ENCODE data around the gene RFTN1. TPM values are rescaled to one million over a fixed set of nuclear protein-coding genes. Genes with fewer than 3 reads are reported as not detected.

The RFTN1 gene
- total and polyA plus RNA-seq, 2 donors (not counting 1 experiment from before 2014, with no cell fraction given), result 32.4 to 156 TPM

- Histone ChIP-seq H4K20me1 (ENCODE audit: control insufficient read depth, insufficient read depth, low read length, poor library complexity, severe bottlenecking) (no peaks in the 10 kb centered on the region), H3K27ac (ENCODE audit: low read length in 2 of 2) (no peak overlapping the region), H3K9me3 (ENCODE audit: control extremely low read depth in 1 of 3, control insufficient read depth in 2 of 3, insufficient read depth in 1 of 3, low read length in 2 of 3) (peaks cover 0 to 3% (median 0%) of the 10 kb centered on the region in 3 donors), H3K4me2 (replicated peaks; ENCODE audit: low read depth, low read length, poor library complexity, severe bottlenecking) (no peak overlapping the region), H2AFZ (ENCODE audit: insufficient read depth, low read depth, low read length, poor library complexity, severe bottlenecking) (no peak overlapping the region), H3K79me2 (ENCODE audit: control insufficient read depth, insufficient read depth, low read length) (no peaks in the 10 kb centered on the region), H3K4me1 (ENCODE audit: control insufficient read depth in 2 of 2, insufficient read depth in 2 of 2, low read length in 2 of 2) (peaks cover 0 to 3% of the 10 kb centered on the region in 2 donors), H3K36me3 (replicated peaks in 1 of 2; ENCODE audit: control extremely low read depth in 1 of 2, control insufficient read depth in 1 of 2, extremely low read depth in 1 of 2, insufficient read depth in 2 of 2, low read length in 1 of 2) (no peaks in the 10 kb centered on the region), H3K27me3 (replicated peaks in 1 of 4; ENCODE audit: control extremely low read depth in 1 of 4, control insufficient read depth in 3 of 4, insufficient read depth in 4 of 4, low read length in 3 of 4) (no peaks in the 10 kb centered on the region), H3K9ac (ENCODE audit: low read length) (no peak overlapping the region), H3K4me3 (ENCODE audit: control extremely low read depth in 1 of 5, extremely low read depth in 1 of 5, insufficient read depth in 1 of 5, low read depth in 2 of 5, low read length in 4 of 5) (no peak overlapping the region)
- no peak for ATAC-seq (ENCODE audit: low read depth)
- intact Hi-C loops (cut with micrococcal nuclease), result no loop called here
- POLR2A ChIA-PET, result no interaction called here
- Mint-ChIP-seq H3K4me1 (peaks cover 2% of the 10 kb centered on the region), H3K9me3 (ENCODE audit: insufficient read depth) (no peaks in the 10 kb centered on the region), H3K4me3 (no peak overlapping the region), H3K27me3 (no peaks in the 10 kb centered on the region), H3K27ac (no peak overlapping the region)
- CTCF ChIA-PET, result interaction anchor here (1.7 to 8.0 kb wide), 5 partner anchors 247 to 288 kb away, joined by 4 to 220 read pairs (median 18); partner anchors contain the start of genes DPH3 and OXNAD1
- TF ChIP-seq EZH2 (IDR thresholded peaks at IDR 0.05; ENCODE audit: borderline replicate concordance, insufficient read depth, low read depth, low read length, poor library complexity, severe bottlenecking) (no peak), CTCF (IDR thresholded peaks at IDR 0.05) (no peak)
- WGBS (ENCODE audit: insufficient coverage), result 91% methylated on average over 2 of the region's 3 CpGs
- DNase-seq, result no peak
Measured at GRCh38 chr3:16552757-16553156, 39.3 kb upstream of the RFTN1 start.

- H3K4me3 Mint-ChIP-seq, result no peak overlapping the region
- Histone ChIP-seq H3K36me3 (replicated peaks in 1 of 2; ENCODE audit: control extremely low read depth in 1 of 2, control insufficient read depth in 1 of 2, extremely low read depth in 1 of 2, insufficient read depth in 2 of 2, low read length in 1 of 2) (no peaks in the 10 kb centered on the region), H3K9ac (ENCODE audit: low read length) (no peak overlapping the region), H3K9me3 (ENCODE audit: control extremely low read depth in 1 of 3, control insufficient read depth in 2 of 3, insufficient read depth in 1 of 3, low read length in 2 of 3) (peaks cover 0 to 3% (median 0%) of the 10 kb centered on the region in 3 donors), H4K20me1 (ENCODE audit: control insufficient read depth, insufficient read depth, low read length, poor library complexity, severe bottlenecking) (no peaks in the 10 kb centered on the region), H2AFZ (ENCODE audit: insufficient read depth, low read depth, low read length, poor library complexity, severe bottlenecking) (no peak overlapping the region), H3K4me3 (ENCODE audit: control extremely low read depth in 1 of 5, extremely low read depth in 1 of 5, insufficient read depth in 1 of 5, low read depth in 2 of 5, low read length in 4 of 5) (no peak overlapping the region), H3K79me2 (ENCODE audit: control insufficient read depth, insufficient read depth, low read length) (no peaks in the 10 kb centered on the region), H3K27me3 (replicated peaks in 1 of 4; ENCODE audit: control extremely low read depth in 1 of 4, control insufficient read depth in 3 of 4, insufficient read depth in 4 of 4, low read length in 3 of 4) (no peaks in the 10 kb centered on the region), H3K4me1 (ENCODE audit: control insufficient read depth in 2 of 2, insufficient read depth in 2 of 2, low read length in 2 of 2) (peaks cover 0 to 3% of the 10 kb centered on the region in 2 donors), H3K27ac (ENCODE audit: low read length in 2 of 2) (no peak overlapping the region), H3K4me2 (replicated peaks; ENCODE audit: low read depth, low read length, poor library complexity, severe bottlenecking) (no peak overlapping the region)
- ChIA-PET POLR2A (no interaction called here), CTCF (interaction anchor here (0.6 to 8.0 kb wide), 13 partner anchors 14 to 1575 kb away, joined by 3 to 220 read pairs (median 4); partner anchors contain the start of genes DPH3 and OXNAD1)
- H3K4me1 Mint-ChIP-seq, result peaks cover 2% of the 10 kb centered on the region
- no peaks in the 10 kb centered on the region for H3K27me3 Mint-ChIP-seq
- no peaks in the 10 kb centered on the region for H3K9me3 Mint-ChIP-seq (ENCODE audit: insufficient read depth)
- DNase-seq (no peak), ATAC-seq (ENCODE audit: low read depth) (no peak)
- TF ChIP-seq EZH2 (IDR thresholded peaks at IDR 0.05; ENCODE audit: borderline replicate concordance, insufficient read depth, low read depth, low read length, poor library complexity, severe bottlenecking) (no peak), CTCF (IDR thresholded peaks at IDR 0.05) (no peak)
- no peak overlapping the region for H3K27ac Mint-ChIP-seq
- intact Hi-C loops (cut with micrococcal nuclease), result loop anchor here (2.0 kb wide), 1 partner anchor 39 kb away; the partner anchor contains the start of gene RFTN1
- WGBS (ENCODE audit: insufficient coverage), result 100% methylated on average over 4 of the region's 4 CpGs
Measured at GRCh38 chr3:16551342-16551976, 38.0 kb upstream of the RFTN1 start.
